ENCODE results near the gene CHMP2B.

The CHMP2B gene

GRCh38 chr3:87227104-87227834 lies at the start of gene CHMP2B:
Gene CHMP2B (plus strand): TSS chr3:87227309. CDS start chr3:87227523, 214 bp downstream.
- peak; percentile 66 for DNase-seq

GRCh38 chr3:87179642-87180041 lies 47.5 kb upstream of the CHMP2B start:
- no peak for DNase-seq

- no peak for DNase-seq
These were observed 45.6 kb upstream of the CHMP2B start for GRCh38 chr3:87181551-87181950.

GRCh38 chr3:87182023-87182422 lies 45.1 kb upstream of the CHMP2B start:
- DNase-seq: no peak

- no peak for DNase-seq
These were observed 40.4 kb upstream of the CHMP2B start for GRCh38 chr3:87186608-87187159.

GRCh38 chr3:87191175-87191574 lies 35.9 kb upstream of the CHMP2B start:
- DNase-seq: peak; percentile 82

GRCh38 chr3:87191641-87192040 lies 35.5 kb upstream of the CHMP2B start:
- DNase-seq: no peak

- DNase-seq: no peak
These were observed 30.2 kb upstream of the CHMP2B start for GRCh38 chr3:87196879-87197278.

GRCh38 chr3:87197531-87197930 lies 29.6 kb upstream of the CHMP2B start:
- no peak for DNase-seq

- DNase-seq: no peak
These were observed 28.3 kb upstream of the CHMP2B start for GRCh38 chr3:87198774-87199173.

GRCh38 chr3:87199628-87200027 lies 27.5 kb upstream of the CHMP2B start:
- no peak for DNase-seq

- DNase-seq: no peak
These were observed 27.0 kb upstream of the CHMP2B start for GRCh38 chr3:87200060-87200647.

GRCh38 chr3:87201727-87202126 lies 25.4 kb upstream of the CHMP2B start:
- DNase-seq: peak; percentile 90

GRCh38 chr3:87203809-87204208 lies 23.3 kb upstream of the CHMP2B start:
- DNase-seq: no peak

- DNase-seq: no peak
These were observed 21.0 kb upstream of the CHMP2B start for GRCh38 chr3:87206070-87206469.

GRCh38 chr3:87206635-87207034 lies 20.5 kb upstream of the CHMP2B start:
- DNase-seq: no peak

GRCh38 chr3:87207460-87207859 lies 19.6 kb upstream of the CHMP2B start:
- no peak for DNase-seq

- no peak for DNase-seq
These were observed 18.0 kb upstream of the CHMP2B start for GRCh38 chr3:87209111-87209510.

GRCh38 chr3:87218560-87218959 lies 8.5 kb upstream of the CHMP2B start:
- no peak for DNase-seq

- no peak for DNase-seq
These were observed 7.5 kb upstream of the CHMP2B start for GRCh38 chr3:87219611-87220010.

- DNase-seq: no peak
These were observed 1.4 kb upstream of the CHMP2B start for GRCh38 chr3:87225659-87226058.

- DNase-seq: no peak
These were observed 681 bp downstream of the CHMP2B start for GRCh38 chr3:87227835-87228144.

- DNase-seq: no peak
These were observed 1.2 kb downstream of the CHMP2B start for GRCh38 chr3:87228316-87228715.

- DNase-seq: no peak
These were observed 2.0 kb downstream of the CHMP2B start for GRCh38 chr3:87229113-87229512.

GRCh38 chr3:87233805-87234204 lies 6.7 kb downstream of the CHMP2B start:
- no peak for DNase-seq

Measured in NCI-H1417 treated with DMSO at 0.1 percent for 48 hours (cell line).